SK-N-SH treated with all-trans-retinoic acid at 6 μM for 48 hours (cell line): ENCODE measurements around the gene RBM47.

Experiments
- ATAC-seq: fragments of 200-7000 bp; cut with Tn5 transposase; 3 replicates; pipeline ENCODE4 v1.9.1; 2020; ENCODE audit warnings: mild to moderate bottlenecking, moderate library complexity
- BACH2 ChIP-seq: fragments of 250-450 bp; sonication (Bioruptor Pico); IDR thresholded peaks from 2 replicates; pipeline ENCODE4 v1.9.0; 2021; ENCODE audit warnings: mild to moderate bottlenecking, borderline replicate concordance
- CSDC2 ChIP-seq: fragments of 250-450 bp; sonication (Bioruptor Pico); IDR thresholded peaks from 2 replicates; pipeline ENCODE4 v1.5.0; 2020; ENCODE audit warnings: mild to moderate bottlenecking, moderate library complexity
- CSRNP3 ChIP-seq: fragments of 250-450 bp; sonication (Bioruptor Pico); IDR thresholded peaks from 2 replicates; pipeline ENCODE4 v1.5.1; 2021; ENCODE audit warnings: mild to moderate bottlenecking, moderate library complexity
- ESRRG ChIP-seq: fragments of 250-450 bp; sonication (Bioruptor Pico); IDR thresholded peaks from 2 replicates; pipeline ENCODE4 v1.6.1; 2021; ENCODE audit warnings: mild to moderate bottlenecking
- GLIS3 ChIP-seq: fragments of 250-450 bp; sonication (Bioruptor Pico); IDR thresholded peaks from 2 replicates; pipeline ENCODE4 v1.5.0; 2020; ENCODE audit warnings: mild to moderate bottlenecking, moderate library complexity
- OSR1 ChIP-seq: fragments of 250-450 bp; sonication (Bioruptor Pico); IDR thresholded peaks from 2 replicates; pipeline ENCODE4 v1.8.0; 2022; ENCODE audit warnings: moderate library complexity, mild to moderate bottlenecking, inconsistent platforms
- POU6F1 ChIP-seq: fragments of 250-450 bp; sonication (Bioruptor Pico); IDR thresholded peaks from 2 replicates; pipeline ENCODE4 v1.8.0; 2021; ENCODE audit warnings: low read depth, mild to moderate bottlenecking, moderate library complexity, borderline replicate concordance
- PPARA ChIP-seq: fragments of 250-450 bp; sonication (Bioruptor Pico); IDR thresholded peaks from 2 replicates; pipeline ENCODE4 v1.5.0; 2020; ENCODE audit warnings: mild to moderate bottlenecking, borderline replicate concordance
- RARB ChIP-seq: fragments of 250-450 bp; sonication (Bioruptor Pico); IDR thresholded peaks from 2 replicates; pipeline ENCODE4 v1.8.0; 2021; ENCODE audit warnings: mild to moderate bottlenecking, moderate library complexity
- SNAI2 ChIP-seq: fragments of 250-450 bp; sonication (Bioruptor Pico); IDR thresholded peaks from 2 replicates; pipeline ENCODE4 v1.5.0; 2020; ENCODE audit warnings: mild to moderate bottlenecking, moderate library complexity
- TOX ChIP-seq: fragments of 250-450 bp; sonication (Bioruptor Pico); IDR thresholded peaks from 2 replicates; pipeline ENCODE4 v1.8.0; 2021; ENCODE audit warnings: mild to moderate bottlenecking, moderate library complexity, borderline replicate concordance
- TSHZ2 ChIP-seq: fragments of 250-450 bp; sonication (Bioruptor Pico); IDR thresholded peaks from 2 replicates; pipeline ENCODE4 v1.5.0; 2020; ENCODE audit warnings: mild to moderate bottlenecking, moderate library complexity
- ZC3H10 ChIP-seq: fragments of 250-450 bp; sonication (Bioruptor Pico); IDR thresholded peaks from 2 replicates; pipeline ENCODE4 v1.5.1; 2021; ENCODE audit warnings: mild to moderate bottlenecking, moderate library complexity
- ZFP3 ChIP-seq: fragments of 250-450 bp; sonication (Bioruptor Pico); IDR thresholded peaks from 2 replicates; pipeline ENCODE4 v1.5.0; 2020; ENCODE audit warnings: mild to moderate bottlenecking, moderate library complexity
- ZFP30 ChIP-seq: fragments of 450-650 bp; formaldehyde crosslinking; IDR thresholded peaks from 2 replicates; pipeline ENCODE4 v1.5.0; 2022; ENCODE audit warnings: mild to moderate bottlenecking, moderate library complexity
- ZNF565 ChIP-seq: fragments of 450-650 bp; formaldehyde crosslinking; conservative IDR thresholded peaks from 2 replicates; pipeline ENCODE4 v1.5.0; 2020; ENCODE audit warnings: low read depth, mild to moderate bottlenecking, moderate library complexity
- ZNF70 ChIP-seq: fragments of 450-650 bp; formaldehyde crosslinking; IDR thresholded peaks from 2 replicates; pipeline ENCODE4 v1.5.0; 2020; ENCODE audit warnings: mild to moderate bottlenecking, moderate library complexity
- ZNF8 ChIP-seq: fragments of 450-650 bp; formaldehyde crosslinking; IDR thresholded peaks from 2 replicates; pipeline ENCODE4 v1.5.0; 2020; ENCODE audit warnings: mild to moderate bottlenecking, moderate library complexity
- TF ChIP-seq, protein P1 (sequence below): fragments of 250-450 bp; sonication (Bioruptor Pico); IDR thresholded peaks from 2 replicates; pipeline ENCODE4 v1.8.0; 2020; ENCODE audit warnings: mild to moderate bottlenecking, moderate library complexity, borderline replicate concordance

The RBM47 gene

DNA sequence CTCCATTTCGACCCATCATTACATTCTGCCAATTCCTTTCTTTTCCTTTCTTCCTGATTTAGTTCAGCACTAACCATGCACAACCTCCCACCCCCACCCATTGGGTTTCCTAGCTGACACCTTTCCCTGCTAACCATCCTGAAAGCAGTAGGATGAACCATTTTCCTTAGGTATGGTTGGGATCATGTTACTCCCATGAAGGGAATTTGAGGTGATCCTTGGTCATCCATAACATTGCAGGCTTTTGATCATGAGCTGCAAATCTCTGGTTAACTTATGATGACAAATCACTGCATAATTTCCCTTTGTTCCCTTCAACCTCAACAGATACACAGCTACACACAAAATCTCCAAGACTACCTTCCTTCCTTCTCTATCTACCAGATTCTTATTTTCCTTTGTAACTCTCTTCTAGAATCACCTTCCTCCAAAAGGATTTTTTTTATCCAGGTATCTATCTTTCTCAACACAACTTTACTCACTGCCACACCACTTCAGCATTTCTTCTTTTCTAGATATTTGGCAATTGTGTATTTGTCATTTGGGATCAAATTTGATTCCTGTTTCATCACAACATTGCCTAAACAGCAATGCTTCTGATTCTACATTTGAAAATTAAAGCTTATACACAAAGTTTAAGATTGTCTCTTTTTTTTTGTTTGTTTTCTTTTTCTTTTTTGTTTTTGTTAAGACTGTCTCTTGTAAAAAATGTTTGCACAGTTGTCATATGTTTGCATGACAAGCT, 145.1 kb downstream of the RBM47 start:
- ATAC-seq, result no peak
- no peak for TF ChIP-seq GLIS3 (CRISPR knock-in tag)
- TF ChIP-seq ZNF8 (CRISPR knock-in tag), result no peak
- TF ChIP-seq TSHZ2 (CRISPR knock-in tag), result no peak
- TF ChIP-seq SNAI2 (CRISPR knock-in tag), result no peak
- TF ChIP-seq POU6F1 (CRISPR knock-in tag), result no peak
- TF ChIP-seq ZFP3 (CRISPR knock-in tag), result no peak
- TF ChIP-seq BACH2 (CRISPR knock-in tag), result no peak
- TF ChIP-seq RARB, result no peak
- TF ChIP-seq ZNF70, result no peak
- no peak for TF ChIP-seq ZNF565 (CRISPR knock-in tag)
- no peak for TF ChIP-seq CSRNP3 (CRISPR knock-in tag)
- no peak for TF ChIP-seq TOX
- TF ChIP-seq, protein P1, sequence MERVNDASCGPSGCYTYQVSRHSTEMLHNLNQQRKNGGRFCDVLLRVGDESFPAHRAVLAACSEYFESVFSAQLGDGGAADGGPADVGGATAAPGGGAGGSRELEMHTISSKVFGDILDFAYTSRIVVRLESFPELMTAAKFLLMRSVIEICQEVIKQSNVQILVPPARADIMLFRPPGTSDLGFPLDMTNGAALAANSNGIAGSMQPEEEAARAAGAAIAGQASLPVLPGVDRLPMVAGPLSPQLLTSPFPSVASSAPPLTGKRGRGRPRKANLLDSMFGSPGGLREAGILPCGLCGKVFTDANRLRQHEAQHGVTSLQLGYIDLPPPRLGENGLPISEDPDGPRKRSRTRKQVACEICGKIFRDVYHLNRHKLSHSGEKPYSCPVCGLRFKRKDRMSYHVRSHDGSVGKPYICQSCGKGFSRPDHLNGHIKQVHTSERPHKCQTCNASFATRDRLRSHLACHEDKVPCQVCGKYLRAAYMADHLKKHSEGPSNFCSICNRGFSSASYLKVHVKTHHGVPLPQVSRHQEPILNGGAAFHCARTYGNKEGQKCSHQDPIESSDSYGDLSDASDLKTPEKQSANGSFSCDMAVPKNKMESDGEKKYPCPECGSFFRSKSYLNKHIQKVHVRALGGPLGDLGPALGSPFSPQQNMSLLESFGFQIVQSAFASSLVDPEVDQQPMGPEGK (CRISPR knock-in tag), result no peak

DNA sequence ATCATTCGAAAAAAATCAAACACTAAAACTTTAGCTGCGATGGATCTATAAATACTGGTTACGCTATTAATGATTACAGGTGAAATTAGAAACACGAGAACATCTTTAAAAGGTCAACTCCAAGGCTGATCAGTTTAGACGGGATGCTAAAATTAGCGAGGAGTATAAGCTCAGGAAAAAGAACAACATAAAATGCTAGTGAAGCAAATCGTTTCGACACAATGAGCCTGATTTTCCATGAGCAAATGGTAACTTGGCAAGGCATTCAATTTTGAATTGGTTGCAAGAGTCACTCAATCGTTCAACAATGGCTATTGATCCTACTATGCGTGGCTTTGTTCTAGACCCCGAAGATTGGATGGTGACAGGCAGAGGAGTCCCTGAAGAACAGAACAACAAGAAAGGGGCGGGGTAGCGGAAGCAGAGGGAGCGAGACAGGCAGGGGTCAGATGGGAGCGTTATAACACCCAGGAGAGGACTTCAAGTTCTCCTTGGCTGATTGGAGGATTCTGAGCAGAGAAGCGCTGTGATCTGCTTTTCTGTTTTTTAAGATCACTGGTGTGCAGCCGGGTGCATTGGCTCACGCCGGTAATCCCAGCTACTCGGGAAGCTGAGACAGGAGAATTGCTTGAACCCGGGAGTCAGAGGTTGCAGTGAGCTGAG, 146.5 kb downstream of the RBM47 start:
- no peak for ATAC-seq
- TF ChIP-seq ZNF565 (CRISPR knock-in tag), result no peak
- TF ChIP-seq RARB, result no peak
- no peak for TF ChIP-seq ZFP30
- no peak for TF ChIP-seq BACH2 (CRISPR knock-in tag)
- TF ChIP-seq TOX, result no peak
- no peak for TF ChIP-seq ZFP3 (CRISPR knock-in tag)
- no peak for TF ChIP-seq ZNF8 (CRISPR knock-in tag)
- no peak for TF ChIP-seq TSHZ2 (CRISPR knock-in tag)
- TF ChIP-seq, protein P1 (CRISPR knock-in tag), result no peak
- TF ChIP-seq OSR1 (CRISPR knock-in tag), result no peak
- TF ChIP-seq ESRRG (CRISPR knock-in tag), result no peak
- no peak for TF ChIP-seq CSDC2 (CRISPR knock-in tag)
- TF ChIP-seq ZNF70, result no peak
- no peak for TF ChIP-seq CSRNP3 (CRISPR knock-in tag)
- no peak for TF ChIP-seq POU6F1 (CRISPR knock-in tag)
- no peak for TF ChIP-seq GLIS3 (CRISPR knock-in tag)
- no peak for TF ChIP-seq ZC3H10
- no peak for TF ChIP-seq PPARA (CRISPR knock-in tag)
